ENCODE results near the gene CTDSPL. TPM values are rescaled to one million over a fixed set of nuclear protein-coding genes. Genes with fewer than 3 reads are reported as not detected.

Gene CTDSPL
- total and polyA plus RNA-seq, 10 of the 15 experiments (the other 5 are each of a cell fraction or from before 2014, with no cell fraction given): 0.05 to 0.51 (median 0.18) TPM; not detected in 6

DNA sequence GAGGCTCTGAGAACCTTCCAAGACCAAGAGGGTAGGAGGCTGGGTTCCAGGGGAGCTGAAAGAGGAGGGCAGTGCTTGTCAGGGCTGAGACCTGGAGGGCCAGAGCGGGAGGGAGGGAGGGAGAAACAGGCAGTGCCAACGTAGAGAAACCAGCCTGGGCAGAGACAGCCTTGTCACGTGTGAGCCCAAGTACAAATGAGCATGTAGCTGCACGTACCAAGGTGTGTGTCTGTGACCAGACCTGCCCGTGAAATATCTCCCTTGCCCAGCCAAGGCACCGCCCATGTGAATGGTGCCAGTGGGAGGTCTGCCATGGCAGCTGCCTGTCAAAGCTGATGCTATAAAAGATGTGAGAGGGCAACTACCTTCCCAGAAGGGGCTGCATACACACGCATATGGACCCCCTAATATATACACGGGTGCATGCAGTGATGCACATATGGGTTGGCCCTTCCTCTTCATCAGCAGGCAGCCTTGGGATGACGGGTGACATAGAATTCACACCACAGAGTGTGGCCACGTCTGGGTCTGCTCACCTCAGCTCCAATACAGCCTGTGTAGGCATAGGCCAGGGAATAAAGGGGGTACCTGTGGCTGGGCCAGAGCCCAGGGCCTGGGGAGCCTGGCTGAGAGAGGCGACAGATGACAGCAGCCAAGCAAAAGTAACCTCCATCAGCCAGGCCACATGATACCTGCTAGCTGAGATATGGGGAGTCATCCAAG lies 7.8 kb upstream of the CTDSPL start:
- ChIA-PET RAD21 (ENCODE audit: unreplicated experiment) (interaction anchor here (1.3 to 6.1 kb wide), 3 partner anchors 111 to 118 kb away, joined by 4 to 111 read pairs (median 4); no protein-coding TSS in a partner anchor), CTCF (interaction anchor here (0.9 to 4.2 kb wide), 11 partner anchors 14 to 1143 kb away, joined by 3 to 24 read pairs (median 4); no protein-coding TSS in a partner anchor), POLR2A (no interaction called here), SMC1A (ENCODE audit: uncharacterized antibody, unreplicated experiment) (interaction anchor here (0.6 to 2.0 kb wide), 4 partner anchors 12 to 143 kb away, joined by 3 to 8 read pairs (median 6); no protein-coding TSS in a partner anchor)
- in situ Hi-C loops (cut with MboI) (no loop called here), intact Hi-C loops (cut with micrococcal nuclease; ENCODE audit: unreplicated experiment) (no loop called here)
- Histone ChIP-seq H3K9me3 (replicated peaks; ENCODE audit: control insufficient read depth, insufficient read depth, low read length) (no peaks in the 10 kb centered on the region), H3K36me3 (ENCODE audit: control insufficient read depth in 2 of 2, insufficient read depth in 2 of 2, low read length in 1 of 2) (no peaks in the 10 kb centered on the region), H3K4me3 (no peak overlapping the region), H3K4me1 (ENCODE audit: control insufficient read depth, insufficient read depth, low read length) (no peaks in the 10 kb centered on the region), H3K79me2 (ENCODE audit: control insufficient read depth, insufficient read depth, low read length) (no peaks in the 10 kb centered on the region), H3K27me3 (replicated peaks in 1 of 2; ENCODE audit: control insufficient read depth in 2 of 2, insufficient read depth in 2 of 2, low read length in 1 of 2) (peaks cover 0 to 2% of the 10 kb centered on the region in 2 experiments; a peak in 2 of 4 replicates), H3K9ac (ENCODE audit: control insufficient read depth, insufficient read depth, low read length) (no peak overlapping the region), H3K27ac (ENCODE audit: control insufficient read depth, insufficient read depth) (no peak overlapping the region), H3K4me2 (ENCODE audit: control insufficient read depth, insufficient read depth) (no peak overlapping the region), H4K20me1 (ENCODE audit: control insufficient read depth, insufficient read depth) (no peaks in the 10 kb centered on the region), H2AFZ (ENCODE audit: control insufficient read depth, low read depth, low read length) (no peak overlapping the region)
- no peak for ATAC-seq
- 19% methylated on average over 10 of the region's 11 CpGs for WGBS (ENCODE audit: insufficient coverage, insufficient replicate concordance, low lambda C conversion rate, missing lambda C conversion rate)
- TF ChIP-seq, protein P1, sequence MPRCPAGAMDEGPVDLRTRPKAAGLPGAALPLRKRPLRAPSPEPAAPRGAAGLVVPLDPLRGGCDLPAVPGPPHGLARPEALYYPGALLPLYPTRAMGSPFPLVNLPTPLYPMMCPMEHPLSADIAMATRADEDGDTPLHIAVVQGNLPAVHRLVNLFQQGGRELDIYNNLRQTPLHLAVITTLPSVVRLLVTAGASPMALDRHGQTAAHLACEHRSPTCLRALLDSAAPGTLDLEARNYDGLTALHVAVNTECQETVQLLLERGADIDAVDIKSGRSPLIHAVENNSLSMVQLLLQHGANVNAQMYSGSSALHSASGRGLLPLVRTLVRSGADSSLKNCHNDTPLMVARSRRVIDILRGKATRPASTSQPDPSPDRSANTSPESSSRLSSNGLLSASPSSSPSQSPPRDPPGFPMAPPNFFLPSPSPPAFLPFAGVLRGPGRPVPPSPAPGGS (IDR thresholded peaks at IDR 0.05; ENCODE audit: borderline replicate concordance, insufficient read depth, low read depth, low read length, poor library complexity, severe bottlenecking): no peak
- TF ChIP-seq BRCA1 (IDR thresholded peaks at IDR 0.05; ENCODE audit: low read depth, low read length) (no peak), EED (IDR thresholded peaks at IDR 0.05; ENCODE audit: low read depth) (no peak)
- TF ChIP-seq, protein P2, sequence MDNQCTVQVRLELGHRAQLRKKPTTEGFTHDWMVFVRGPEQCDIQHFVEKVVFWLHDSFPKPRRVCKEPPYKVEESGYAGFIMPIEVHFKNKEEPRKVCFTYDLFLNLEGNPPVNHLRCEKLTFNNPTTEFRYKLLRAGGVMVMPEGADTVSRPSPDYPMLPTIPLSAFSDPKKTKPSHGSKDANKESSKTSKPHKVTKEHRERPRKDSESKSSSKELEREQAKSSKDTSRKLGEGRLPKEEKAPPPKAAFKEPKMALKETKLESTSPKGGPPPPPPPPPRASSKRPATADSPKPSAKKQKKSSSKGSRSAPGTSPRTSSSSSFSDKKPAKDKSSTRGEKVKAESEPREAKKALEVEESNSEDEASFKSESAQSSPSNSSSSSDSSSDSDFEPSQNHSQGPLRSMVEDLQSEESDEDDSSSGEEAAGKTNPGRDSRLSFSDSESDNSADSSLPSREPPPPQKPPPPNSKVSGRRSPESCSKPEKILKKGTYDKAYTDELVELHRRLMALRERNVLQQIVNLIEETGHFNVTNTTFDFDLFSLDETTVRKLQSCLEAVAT (IDR thresholded peaks at IDR 0.05): no peak
- no peak for DNase-seq (ENCODE audit: low read depth, low spot score)
- no TSS peak for BruUV-seq (replicated peaks)
- no peak for FAIRE-seq

Data from GM12878 (cell line).